ENCODE results near the gene CCNY.

GRCh38 chr10:35569836-35570235, 233.5 kb downstream of the CCNY start:
- no peak for TF ChIP-seq POLR2AphosphoS5 (IDR thresholded peaks at IDR 0.05; ENCODE audit: low read depth, low read length)
- no peak for TF ChIP-seq POLR2A (IDR thresholded peaks at IDR 0.05; ENCODE audit: low read depth, low read length)
- no peak for TF ChIP-seq TAF1 (IDR thresholded peaks at IDR 0.05; ENCODE audit: borderline replicate concordance, low read depth, low read length)
